Measurements from ENCODE around the gene VLDLR.

Gene VLDLR

GRCh38 chr9:2621722-2622460 lies at the start of gene VLDLR:
VLDLR (plus strand) TSS chr9:2621787; CDS start chr9:2622190, 403 bp downstream.
- DNase-seq = peak; percentile 11

DNA sequence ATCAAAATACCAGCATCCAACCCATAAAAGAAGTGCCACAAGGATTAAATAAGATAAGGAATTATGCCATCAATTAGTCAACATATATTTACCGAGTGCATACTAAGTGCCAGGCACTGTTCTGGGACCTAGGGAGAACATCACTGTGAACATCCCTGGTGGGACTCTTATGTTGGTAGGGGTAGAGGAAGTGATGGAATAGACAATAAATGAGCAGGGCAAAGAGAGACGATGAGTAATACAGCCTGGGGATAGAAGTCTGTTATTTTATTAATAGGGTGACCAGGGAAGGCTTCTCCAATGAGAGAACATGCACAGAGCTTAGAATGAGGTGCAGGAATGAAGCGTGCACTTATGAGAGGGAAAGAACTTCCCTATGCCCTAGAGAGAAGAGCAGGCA lies 47.4 kb upstream of the VLDLR start:
- no peak for DNase-seq

DNA sequence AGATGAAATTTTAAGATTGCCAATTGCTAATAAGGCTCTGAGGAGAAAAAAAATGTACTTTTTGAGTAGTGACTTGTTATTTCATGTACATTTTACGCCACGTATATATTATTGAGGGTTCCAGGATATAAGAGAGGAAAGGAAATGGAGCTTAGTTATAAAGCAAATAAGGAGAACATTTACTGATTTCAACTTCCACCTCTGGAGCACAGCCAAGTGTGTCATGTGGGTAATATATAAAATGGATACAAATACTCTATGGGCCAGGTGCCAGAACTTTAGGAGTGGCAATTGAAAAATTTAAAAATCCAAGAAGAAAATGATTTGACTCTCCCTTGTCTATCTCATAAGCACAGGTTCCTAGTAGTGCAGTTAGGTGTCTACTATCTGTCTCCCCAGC lies 45.0 kb upstream of the VLDLR start:
- no peak for DNase-seq

- no peak for DNase-seq
Measured at GRCh38 chr9:2583308-2584013, 38.1 kb upstream of the VLDLR start.

GRCh38 chr9:2591967-2592366 lies 29.6 kb upstream of the VLDLR start:
- DNase-seq = no peak

GRCh38 chr9:2593744-2594143 lies 27.8 kb upstream of the VLDLR start:
- DNase-seq = no peak

- no peak for DNase-seq
Measured at GRCh38 chr9:2595973-2596372, 25.6 kb upstream of the VLDLR start.

GRCh38 chr9:2597483-2597882 lies 24.1 kb upstream of the VLDLR start:
- no peak for DNase-seq

GRCh38 chr9:2599896-2600295 lies 21.7 kb upstream of the VLDLR start:
- no peak for DNase-seq

GRCh38 chr9:2600307-2600706 lies 21.3 kb upstream of the VLDLR start:
- DNase-seq = no peak

DNA sequence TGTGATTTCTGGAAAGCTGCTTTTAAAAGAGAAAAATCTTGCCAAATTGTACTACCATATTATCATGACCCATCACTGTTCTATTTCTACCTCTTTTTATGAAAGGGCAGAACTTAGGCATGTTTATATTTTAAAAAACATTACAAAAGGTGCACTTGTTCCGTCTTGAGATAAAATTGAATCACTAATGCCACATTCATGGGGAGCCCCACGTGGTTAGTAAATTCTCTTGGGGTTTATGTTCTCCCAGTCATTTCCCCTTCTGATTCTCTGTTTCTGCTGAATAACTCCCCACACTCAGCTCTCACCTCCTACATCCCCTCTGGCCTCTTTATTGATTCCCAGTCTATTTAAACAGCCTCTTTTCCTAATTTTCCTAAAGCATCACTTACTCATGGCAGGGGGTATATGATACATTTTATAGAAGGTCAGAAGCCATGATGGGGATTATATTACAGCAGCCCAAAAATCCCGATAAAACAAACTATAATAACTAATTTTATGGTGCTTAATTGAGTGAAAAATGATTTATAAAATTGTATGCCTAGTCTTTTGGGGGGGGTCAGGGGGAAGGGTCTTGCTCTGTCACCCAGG lies 19.7 kb upstream of the VLDLR start:
- no peak for DNase-seq

GRCh38 chr9:2602704-2603116 lies 18.9 kb upstream of the VLDLR start:
- DNase-seq = no peak

- DNase-seq = no peak
Measured at GRCh38 chr9:2603621-2604020, 18.0 kb upstream of the VLDLR start.

DNA sequence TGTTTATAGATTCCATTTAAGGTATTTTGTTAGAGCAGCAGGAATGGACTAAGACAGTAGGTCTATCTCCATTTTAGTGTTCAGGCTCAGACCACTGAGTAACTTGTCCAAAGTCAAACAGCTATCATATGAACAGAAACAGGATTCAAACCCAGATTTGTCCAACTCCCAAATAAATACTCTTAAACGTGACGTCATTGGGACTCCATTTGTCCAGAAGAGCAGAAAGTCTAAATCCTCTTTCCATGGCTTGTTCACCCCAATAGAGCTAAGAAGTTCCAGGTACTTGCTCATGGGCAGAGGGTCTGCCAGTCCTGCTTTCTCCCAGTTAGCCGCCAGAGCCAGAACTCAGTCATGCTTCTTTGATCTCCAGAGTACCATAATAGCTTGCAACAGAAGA lies 16.3 kb upstream of the VLDLR start:
- no peak for DNase-seq

DNA sequence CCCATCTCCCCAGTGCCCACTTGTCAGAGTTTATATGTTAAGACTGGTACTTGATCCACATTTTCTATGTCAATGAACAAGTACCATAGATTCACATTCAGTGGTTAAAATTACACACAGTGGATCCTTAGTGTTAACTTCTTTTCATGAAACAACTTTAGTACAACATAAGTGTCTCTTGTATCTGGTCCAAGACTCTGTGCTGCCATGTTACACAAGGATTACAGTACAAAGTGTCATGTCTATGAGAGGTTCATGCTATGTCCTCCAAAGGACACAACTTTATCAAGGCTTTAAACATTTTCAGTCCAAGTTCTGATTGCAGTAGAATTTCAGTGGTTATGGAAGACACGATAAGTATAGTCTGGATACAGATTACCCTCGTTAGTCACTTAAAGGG lies 13.3 kb upstream of the VLDLR start:
- no peak for DNase-seq

- no peak for DNase-seq
Measured at GRCh38 chr9:2610985-2611384, 10.6 kb upstream of the VLDLR start.

GRCh38 chr9:2611961-2612360 lies 9.6 kb upstream of the VLDLR start:
- no peak for DNase-seq

DNA sequence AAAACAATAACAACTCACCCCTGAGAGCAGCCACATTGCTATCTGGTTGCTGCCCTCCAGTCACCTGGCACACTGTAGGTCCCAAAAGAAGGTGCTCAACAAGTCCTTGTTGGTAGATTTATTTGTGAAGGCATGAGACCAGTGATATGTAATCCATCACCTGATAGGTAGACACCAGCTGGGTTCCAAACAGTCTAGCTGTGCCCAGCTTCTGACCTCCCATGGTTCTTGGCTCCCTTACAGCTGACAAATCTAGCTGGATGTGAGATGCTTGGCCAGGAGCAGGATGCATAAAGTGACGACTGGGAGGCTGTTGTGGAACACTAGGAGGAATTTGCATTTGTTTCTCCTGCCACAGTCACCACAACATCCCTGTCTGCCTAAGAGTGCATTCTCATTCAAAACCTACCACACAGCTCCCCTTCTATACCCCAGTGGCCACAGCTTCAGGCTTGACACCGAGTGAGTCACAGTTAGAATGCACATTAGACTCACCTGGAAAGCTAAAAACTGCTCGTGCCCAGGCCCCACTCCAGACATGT lies 7.8 kb upstream of the VLDLR start:
- DNase-seq = no peak

DNA sequence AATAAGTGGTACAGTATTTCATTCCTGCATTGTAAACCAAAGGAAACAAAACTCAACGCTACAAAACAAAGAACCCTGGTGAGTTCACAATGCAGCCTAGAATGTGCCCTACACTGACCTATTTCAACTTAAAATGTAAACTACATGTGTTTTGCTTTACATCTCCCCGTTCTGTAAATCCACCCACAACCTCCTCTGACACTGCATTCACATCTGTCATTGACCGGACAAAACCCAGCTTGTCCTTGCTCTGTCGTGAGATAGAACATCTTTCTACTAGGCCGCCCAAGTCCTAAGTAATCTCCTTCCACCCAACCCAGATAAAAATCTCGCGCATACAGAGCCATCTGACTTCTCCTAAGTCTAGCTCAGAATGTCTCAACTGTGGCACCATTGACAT lies 6.1 kb upstream of the VLDLR start:
- no peak for DNase-seq

GRCh38 chr9:2616692-2617377 lies 4.8 kb upstream of the VLDLR start:
- DNase-seq = no peak

- no peak for DNase-seq
Measured at GRCh38 chr9:2618289-2618688, 3.3 kb upstream of the VLDLR start.

- DNase-seq = peak; percentile 7
Measured at GRCh38 chr9:2620919-2621721, 467 bp upstream of the VLDLR start.

Measured in activated gamma-delta T cell treated with Interleukin-2 at 50 U/mL for 16 hours (primary cell).